Small intestine (tissue), 7 donors: ENCODE measurements around the gene CACFD1. TPM values are rescaled to one million over a fixed set of nuclear protein-coding genes. Genes with fewer than 3 reads are reported as not detected.

Experiments
- DNase-seq, 2 donors: peaks; one replicate each; pipeline versions ENCODE4 v3.0.0 to v3.0.0-alpha.2; 2013
- FAIRE-seq: peaks from 2 replicates; lab custom pipeline; 2012; peaks lifted over from hg19 to GRCh38; lab: Jason Lieb, UNC
- H3K27ac ChIP-seq, 3 donors: one replicate each; pipeline ENCODE4 v1.5.1; 2013; ENCODE audit warnings: low read length in 2 of 3, mild to moderate bottlenecking in 2 of 3, control low read depth in 1 of 3, inconsistent platforms in 1 of 3, low read depth in 1 of 3, moderate library complexity in 1 of 3
- H3K27me3 ChIP-seq, 3 donors: one replicate each; pipeline ENCODE4 v1.6.1; 2013; ENCODE audit warnings: low read length in 3 of 3, inconsistent platforms in 1 of 3; ENCODE audit not compliant: control insufficient read depth in 3 of 3, insufficient read depth in 3 of 3
- H3K36me3 ChIP-seq, 3 donors: one replicate each; pipeline ENCODE4 v1.6.1; 2013; ENCODE audit warnings: low read length in 3 of 3, inconsistent platforms in 1 of 3, low read depth in 1 of 3, mild to moderate bottlenecking in 1 of 3, moderate library complexity in 1 of 3; ENCODE audit not compliant: control insufficient read depth in 3 of 3, insufficient read depth in 2 of 3
- H3K4me1 ChIP-seq, 3 donors: one replicate each; pipeline ENCODE4 v1.6.1; 2013; ENCODE audit warnings: low read length in 2 of 3, inconsistent platforms in 1 of 3, low read depth in 1 of 3, mild to moderate bottlenecking in 1 of 3, moderate library complexity in 1 of 3; ENCODE audit not compliant: control insufficient read depth in 3 of 3, insufficient read depth in 2 of 3
- H3K4me3 ChIP-seq, 3 donors: one replicate each; pipeline ENCODE4 v1.5.1; 2013; ENCODE audit warnings: low read length in 3 of 3, control low read depth in 1 of 3, inconsistent platforms in 1 of 3, low read depth in 1 of 3, mild to moderate bottlenecking in 1 of 3, moderate library complexity in 1 of 3
- H3K9me3 ChIP-seq, 2 donors: one replicate each; pipeline ENCODE4 v1.6.1; 2013; ENCODE audit warnings: low read depth in 1 of 2, low read length in 1 of 2; ENCODE audit not compliant: control insufficient read depth in 2 of 2, insufficient read depth in 1 of 2
- WGBS, 3 donors: extraction: QIAGEN DNeasy Blood & Tissue Kit; methylation state at CpG; one replicate each; pipeline ENCODE4 v1.1.7; 2013; 5-methylcytosine and 5-hydroxymethylcytosine counted together
- polyA plus RNA-seq, 4 donors: library from polyadenylated mRNA; stranded (reverse) in 3 of 4; unstranded in 1 of 4; fragments of 200-250 nt in 3 of 4; fragments of 120-200 nt in 1 of 4; gene quantifications; one replicate each; pipeline versions ENCODE4 v1.2.1 to v1.2.3, GENCODE V29; 2013
- donor health status: healthy with polysubstance abuse.
- donor health status: control.
- donor health status: control.
- donor health status: Bipolar disorder and iron deficiency.
- donor health status: healthy.

The CACFD1 gene
- polyA plus RNA-seq, 4 donors, result 27.0 to 31.4 (median 29.5) TPM

GRCh38 chr9:133476036-133476931, 16.5 kb downstream of the CACFD1 start:
- Histone ChIP-seq H3K9me3 (no peaks in the 10 kb centered on the region), H3K4me1 (peaks cover 0 to 8% (median 0%) of the 10 kb centered on the region in 3 donors), H3K27ac (no peak overlapping the region), H3K36me3 (no peaks in the 10 kb centered on the region), H3K4me3 (no peak overlapping the region), H3K27me3 (peaks cover 0 to 28% (median 0%) of the 10 kb centered on the region in 3 donors)
- DNase-seq (no peak), FAIRE-seq (no peak)
- 79 to 86% (median 83%) methylated on average over 27 of the region's 27 CpGs for whole genome bisulfite sequencing, 3 donors

GRCh38 chr9:133476941-133477340, 17.2 kb downstream of the CACFD1 start:
- DNase-seq (no peak), FAIRE-seq (no peak)
- H3K4me1 ChIP-seq, result peaks cover 0 to 8% (median 0%) of the 10 kb centered on the region in 3 donors
- no peaks in the 10 kb centered on the region for H3K9me3 ChIP-seq
- no peak overlapping the region for H3K27ac ChIP-seq
- WGBS, 3 donors, result 91 to 96% (median 93%) methylated on average over 20 to 21 of the region's 21 CpGs
- H3K36me3 ChIP-seq, result no peaks in the 10 kb centered on the region
- peaks cover 0 to 28% (median 0%) of the 10 kb centered on the region in 3 donors for H3K27me3 ChIP-seq
- H3K4me3 ChIP-seq, result no peak overlapping the region

GRCh38 chr9:133477461-133477860, 17.7 kb downstream of the CACFD1 start:
- Histone ChIP-seq H3K36me3 (no peaks in the 10 kb centered on the region), H3K4me1 (peaks cover 0 to 8% (median 0%) of the 10 kb centered on the region in 3 donors), H3K9me3 (no peaks in the 10 kb centered on the region), H3K27ac (no peak overlapping the region), H3K27me3 (peaks cover 0 to 31% (median 0%) of the 10 kb centered on the region in 3 donors), H3K4me3 (no peak overlapping the region)
- WGBS, 3 donors, result 67 to 88% (median 72%) methylated on average over 4 of the region's 4 CpGs
- no peak for DNase-seq
- FAIRE-seq, result no peak

- Histone ChIP-seq H3K9me3 (no peaks in the 10 kb centered on the region), H3K4me1 (peaks cover 0 to 8% (median 0%) of the 10 kb centered on the region in 3 donors), H3K27ac (peak overlapping the region in 1 of 3 donors; percentile 39), H3K4me3 (peak overlapping the region; percentile 22 to 56 (median 25)), H3K36me3 (no peaks in the 10 kb centered on the region), H3K27me3 (peaks cover 0 to 31% (median 0%) of the 10 kb centered on the region in 3 donors)
- FAIRE-seq (no peak), DNase-seq (peak in 1 of 2 donors; percentile 17)
- WGBS, 3 donors, result 28 to 34% (median 32%) methylated on average over 15 to 17 of the region's 17 CpGs
Observed at GRCh38 chr9:133477992-133478850, 18.4 kb downstream of the CACFD1 start.

GRCh38 chr9:133478851-133479711, 19.3 kb downstream of the CACFD1 start, which contains the start of gene SLC2A6:
Gene SLC2A6, minus strand, starts transcription at chr9:133479099. Its CDS starts 40 bp downstream, at chr9:133479059.
- FAIRE-seq, result no peak
- H3K9me3 ChIP-seq, result no peaks in the 10 kb centered on the region
- H3K4me3 ChIP-seq, result peak within 1 kb of the TSS; percentile 22 to 56 (median 25)
- H3K27me3 ChIP-seq, result peaks cover 0 to 31% (median 0%) of the 10 kb centered on the region in 3 donors
- H3K36me3 ChIP-seq, result no peaks in the 10 kb centered on the region
- peak; percentile 76 to 84 for DNase-seq
- peaks cover 0 to 8% (median 0%) of the 10 kb centered on the region in 3 donors for H3K4me1 ChIP-seq
- peak within 1 kb of the TSS in 1 of 3 donors; percentile 39 for H3K27ac ChIP-seq
- WGBS, 3 donors, result 0 to 1% (median 1%) methylated on average over 74 to 84 of the region's 84 CpGs

- H3K36me3 ChIP-seq, result no peaks in the 10 kb centered on the region
- no peak for FAIRE-seq
- peaks cover 0 to 22% (median 0%) of the 10 kb centered on the region in 3 donors for H3K27me3 ChIP-seq
- peaks cover 0 to 11% (median 0%) of the 10 kb centered on the region in 3 donors for H3K4me1 ChIP-seq
- no peak overlapping the region for H3K27ac ChIP-seq
- no peak overlapping the region for H3K4me3 ChIP-seq
- H3K9me3 ChIP-seq, result no peaks in the 10 kb centered on the region
- 79 to 85% (median 80%) methylated on average over 9 of the region's 9 CpGs for WGBS, 3 donors
- DNase-seq, result no peak
Observed at GRCh38 chr9:133483611-133484010, 23.8 kb downstream of the CACFD1 start.

GRCh38 chr9:133484671-133485437, 25.1 kb downstream of the CACFD1 start:
- Histone ChIP-seq H3K4me3 (no peak overlapping the region), H3K27ac (no peak overlapping the region), H3K9me3 (no peaks in the 10 kb centered on the region), H3K36me3 (no peaks in the 10 kb centered on the region), H3K27me3 (peaks cover 0 to 12% (median 0%) of the 10 kb centered on the region in 3 donors), H3K4me1 (peaks cover 0 to 5% (median 0%) of the 10 kb centered on the region in 3 donors)
- 54 to 65% (median 56%) methylated on average over 20 to 22 of the region's 22 CpGs for WGBS, 3 donors
- FAIRE-seq (no peak), DNase-seq (no peak)
